Adrenal gland (tissue), 12 donors: ENCODE results near the gene ZNF638. TPM values are rescaled to one million over a fixed set of nuclear protein-coding genes. Genes with fewer than 3 reads are reported as not detected.
A peak's percentile ranks its signal among the peaks of the same experiment; 100 is the strongest.

Experiments used
- DNase-seq, 7 donors: peaks; one replicate each; pipeline ENCODE4 v3.0.0-alpha.2; 2019 to 2020
- H3K27ac ChIP-seq, 5 donors: fragments of 200-600 bp; sonication (generic) in 4 of 5; 1 replicate in 3 of 5; 2 replicates in 2 of 5; pipeline versions ENCODE4 v1.5.1 to v1.8.0; 2016 to 2020; ENCODE audit warnings: mild to moderate bottlenecking in 1 of 5
- H3K27me3 ChIP-seq: fragments of 200-600 bp; 2 replicates; pipeline ENCODE4 v1.8.0; 2021
- H3K36me3 ChIP-seq, 2 donors: fragments of 200-600 bp; replicated peaks in 1 of 2; 1 replicate in 1 of 2; 2 replicates in 1 of 2; pipeline versions ENCODE4 v1.5.1 to v1.8.0; 2018 to 2022
- H3K4me1 ChIP-seq, 2 donors: fragments of 200-600 bp; replicated peaks in 1 of 2; 1 replicate in 1 of 2; 2 replicates in 1 of 2; pipeline versions ENCODE4 v1.5.1 to v1.8.0; 2018 to 2021
- H3K4me3 ChIP-seq, 4 donors: fragments of 200-600 bp; sonication (generic) in 3 of 4; one replicate each; pipeline ENCODE4 v1.5.1; 2016 to 2018
- H3K9me3 ChIP-seq, 3 donors: fragments of 200-600 bp; sonication (generic) in 1 of 3; replicated peaks in 1 of 3; 1 replicate in 2 of 3; 2 replicates in 1 of 3; pipeline versions ENCODE4 v1.5.1 to v1.8.0; 2016 to 2021
- CTCF ChIP-seq, 6 experiments: fragments of 450-650 bp in 4 of 6; fragments of 200-600 bp in 2 of 6; sonication (generic) in 1 of 6; IDR thresholded peaks; 1 replicate in 5 of 6; 2 replicates in 1 of 6; pipeline versions ENCODE4 v1.5.1 to v1.8.0; 2016 to 2021; ENCODE audit warnings: antibody characterized with exemption in 6 of 6, mild to moderate bottlenecking in 2 of 6, moderate library complexity in 1 of 6
- POLR2A ChIP-seq, 2 donors: fragments of 450-650 bp; IDR thresholded peaks; one replicate each; pipeline ENCODE4 v1.6.1; 2017; ENCODE audit warnings: antibody characterized with exemption in 2 of 2, mild to moderate bottlenecking in 2 of 2, moderate library complexity in 1 of 2
- WGBS, 4 donors: extraction: QIAGEN DNeasy Blood & Tissue Kit in 2 of 4; methylation state at CpG; one replicate each; pipeline versions ENCODE4 v1.1.5 to v1.1.7; 2013 to 2017; 5-methylcytosine and 5-hydroxymethylcytosine counted together
- intact Hi-C, 2 donors: fragments of 100-400 bp; cut with DNase I; formaldehyde crosslinking; loops; one replicate each; pipeline versions ENCODE4 v1.14.1 to v1.15.0; 2022 to 2023
- polyA plus RNA-seq, 3 donors: library from polyadenylated mRNA; stranded (reverse); fragments of 200-250 nt in 2 of 3; fragments of 350-450 nt in 1 of 3; fragmentation: Illumina TruSeq in 1 of 3; extraction: RNeasy Lipid Tissue Mini Kit (QIAGEN cat#74804) in 1 of 3; gene quantifications; one replicate each; pipeline ENCODE4 v1.2.3, GENCODE V29; 2013 to 2014
- total RNA-seq, 9 donors: library from RNA; depleted of rRNA in 4 of 9; stranded (reverse); fragments of >200 nt in 4 of 9; fragments of 120-200 nt in 1 of 9; fragmentation: NEBNext Ultra II Directional in 1 of 9; extraction: Animal tissue kit (Norgen Biotek cat#: 25700) in 1 of 9; gene quantifications; one replicate each; pipeline versions ENCODE4 v1.1.0 to v1.2.4, GENCODE V29; 2013 to 2023
- donor health status: healthy with polysubstance abuse.
- donor health status: Bipolar disorder and iron deficiency.
- donor health status: DM: yes; HTN: yes; CAD: no.
- donor health status: DM: no; HTN: no; CAD: no.
- donor health status: DM: no; HTN: no; CAD: no.
- donor health status: DM: yes; HTN: yes; CAD: no.

ZNF638 gene
- total and polyA plus RNA-seq, 12 donors: 60.1 to 525 (median 139) TPM

- H3K36me3 ChIP-seq: no peaks in the 10 kb centered on the region
- no peak overlapping the region for H3K4me3 ChIP-seq
- no peak overlapping the region for H3K27ac ChIP-seq
- peaks cover 5 to 9% of the 10 kb centered on the region in 2 donors for H3K4me1 ChIP-seq
- DNase-seq: no peak
- WGBS, 4 donors: 51 to 72% (median 64%) methylated on average over 8 of the region's 8 CpGs
- TF ChIP-seq POLR2A (IDR thresholded peaks at IDR 0.05): no peak
- no peak for TF ChIP-seq CTCF (IDR thresholded peaks at IDR 0.05)
- no peaks in the 10 kb centered on the region for H3K9me3 ChIP-seq
- peaks cover 12% of the 10 kb centered on the region for H3K27me3 ChIP-seq
- intact Hi-C loops: no loop called here
Observed at GRCh38 chr2:71469403-71470398, 138.1 kb downstream of the ZNF638 start.

GRCh38 chr2:71471276-71471675 lies 139.7 kb downstream of the ZNF638 start:
- 57 to 79% (median 68%) methylated on average over 1 of the region's 1 CpG for WGBS, 4 donors
- Histone ChIP-seq H3K4me3 (no peak overlapping the region), H3K27me3 (peaks cover 1% of the 10 kb centered on the region), H3K9me3 (no peaks in the 10 kb centered on the region), H3K27ac (no peak overlapping the region), H3K4me1 (peaks cover 2% of the 10 kb centered on the region in 2 donors), H3K36me3 (no peaks in the 10 kb centered on the region)
- TF ChIP-seq POLR2A (IDR thresholded peaks at IDR 0.05): no peak
- TF ChIP-seq CTCF (IDR thresholded peaks at IDR 0.05): no peak
- no peak for DNase-seq
- intact Hi-C loops: no loop called here

DNA sequence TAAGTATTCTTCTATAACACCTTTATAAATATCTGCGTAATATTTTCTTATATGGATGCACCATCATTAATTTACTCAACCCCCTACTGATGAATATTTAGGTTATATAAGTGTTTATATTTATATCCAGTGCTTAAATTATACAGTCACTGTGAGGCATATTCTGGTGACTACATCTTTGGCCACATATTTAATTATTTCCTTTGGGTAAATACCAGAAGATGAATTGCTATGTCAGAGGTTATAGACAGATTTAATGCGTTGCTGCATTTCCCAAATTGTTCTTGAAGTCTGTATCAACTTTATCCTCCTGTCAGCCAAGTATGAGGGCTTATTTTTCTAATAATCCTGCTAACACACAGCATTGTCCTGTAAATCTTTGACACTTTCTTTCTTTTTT lies 140.4 kb downstream of the ZNF638 start:
- no peak for DNase-seq
- H3K36me3 ChIP-seq: no peaks in the 10 kb centered on the region
- H3K4me3 ChIP-seq: no peak overlapping the region
- no peaks in the 10 kb centered on the region for H3K9me3 ChIP-seq
- 54 to 67% (median 63%) methylated on average over 2 of the region's 2 CpGs for WGBS, 4 donors
- no peaks in the 10 kb centered on the region for H3K4me1 ChIP-seq
- intact Hi-C loops: no loop called here
- H3K27ac ChIP-seq: no peak overlapping the region
- TF ChIP-seq CTCF (IDR thresholded peaks at IDR 0.05) (no peak), POLR2A (IDR thresholded peaks at IDR 0.05) (no peak)
- H3K27me3 ChIP-seq: no peaks in the 10 kb centered on the region

GRCh38 chr2:71473346-71474031 lies 141.9 kb downstream of the ZNF638 start:
- no peaks in the 10 kb centered on the region for H3K9me3 ChIP-seq
- 84 to 93% (median 90%) methylated on average over 9 of the region's 9 CpGs for WGBS, 4 donors
- H3K36me3 ChIP-seq: no peaks in the 10 kb centered on the region
- no peak for TF ChIP-seq POLR2A (IDR thresholded peaks at IDR 0.05)
- TF ChIP-seq CTCF (IDR thresholded peaks at IDR 0.05): no peak
- no peaks in the 10 kb centered on the region for H3K27me3 ChIP-seq
- intact Hi-C loops: no loop called here
- DNase-seq: no peak
- H3K27ac ChIP-seq: peak overlapping the region in 1 of 5 donors; percentile 46
- no peaks in the 10 kb centered on the region for H3K4me1 ChIP-seq
- H3K4me3 ChIP-seq: no peak overlapping the region
